Measurements from ENCODE around the gene VCL. TPM values are rescaled to one million over a fixed set of nuclear protein-coding genes. Genes with fewer than 3 reads are reported as not detected.

The VCL gene
- total RNA-seq, 1 donor from 2014 or later = 26.8 TPM

DNA sequence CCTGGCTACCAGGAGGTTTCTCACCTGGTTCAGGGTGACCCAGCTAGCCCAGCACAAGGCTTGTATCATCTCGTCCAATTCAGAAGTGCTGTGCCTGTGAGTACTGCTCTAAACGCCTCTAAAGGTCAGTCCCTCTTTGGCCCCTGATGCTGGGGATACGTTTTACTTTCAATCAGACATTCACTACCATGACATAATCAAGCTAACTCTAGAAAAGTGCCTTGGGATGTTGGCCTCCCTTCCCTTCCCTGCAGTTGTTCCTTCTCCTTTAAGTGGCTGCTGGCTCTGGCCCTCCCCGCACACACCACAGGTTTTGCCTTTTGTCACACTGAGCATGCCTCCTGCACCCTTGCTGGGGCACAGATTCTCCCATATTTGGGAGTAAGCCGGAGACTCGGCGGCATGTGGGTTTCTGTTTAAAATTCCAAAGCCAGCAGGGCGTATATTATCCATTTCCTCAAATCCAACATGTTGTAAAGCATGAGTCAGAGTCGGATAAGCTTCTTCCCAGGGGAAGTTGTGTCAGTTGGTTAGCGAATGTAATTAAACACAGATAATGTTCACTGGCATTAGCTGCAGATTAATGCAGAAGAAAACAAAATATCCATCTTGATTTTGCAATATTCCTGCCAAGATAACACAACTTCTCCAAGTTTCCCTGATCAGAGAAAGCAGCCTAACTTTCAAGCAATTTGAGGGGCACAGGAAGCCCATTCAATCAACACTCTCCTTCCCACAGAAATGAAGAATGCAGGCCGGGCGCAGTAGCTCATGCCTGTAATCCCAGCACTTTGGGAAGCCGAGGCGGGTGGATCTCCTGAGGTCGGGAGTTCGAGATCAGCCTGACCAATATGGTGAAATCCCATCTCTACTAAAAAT is 31.8 kb upstream of the VCL start:
- Mint-ChIP-seq H3K36me3 (ENCODE audit: low read depth) (no peaks in the 10 kb centered on the region), H3K27ac (no peak overlapping the region), H3K4me3 (no peak overlapping the region), H3K9me3 (no peaks in the 10 kb centered on the region), H3K27me3 (peaks cover 8% of the 10 kb centered on the region), H3K4me1 (no peaks in the 10 kb centered on the region)
- intact Hi-C loops (cut with micrococcal nuclease) = no loop called here
- no peak for DNase-seq

GRCh38 chr10:73967022-73967429 is 30.9 kb upstream of the VCL start:
- H3K36me3 Mint-ChIP-seq (ENCODE audit: low read depth) = no peaks in the 10 kb centered on the region
- no peak for DNase-seq
- H3K27ac Mint-ChIP-seq = no peak overlapping the region
- intact Hi-C loops (cut with micrococcal nuclease) = no loop called here
- H3K4me3 Mint-ChIP-seq = no peak overlapping the region
- peaks cover 11% of the 10 kb centered on the region for H3K27me3 Mint-ChIP-seq
- H3K9me3 Mint-ChIP-seq = no peaks in the 10 kb centered on the region
- no peaks in the 10 kb centered on the region for H3K4me1 Mint-ChIP-seq

DNA sequence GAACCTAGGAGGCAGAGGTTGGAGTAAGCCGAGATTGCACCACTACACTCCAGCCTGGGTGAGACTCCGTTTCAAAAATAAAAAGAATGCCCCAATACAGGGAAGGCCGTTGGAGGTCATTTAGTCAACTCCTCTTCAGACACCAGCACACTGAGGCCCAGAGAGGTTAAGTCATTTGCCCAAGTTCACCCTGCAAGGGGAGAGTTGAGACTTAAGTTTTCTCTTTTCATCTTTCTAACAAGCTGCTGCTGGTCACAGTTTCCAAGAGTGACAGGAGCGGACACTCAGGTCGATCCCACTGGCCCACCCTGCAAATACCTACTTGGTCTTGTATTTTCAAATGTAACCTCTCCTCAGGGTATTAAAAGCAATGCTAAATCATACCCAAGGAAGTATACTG is 30.4 kb upstream of the VCL start:
- no peak overlapping the region for H3K4me3 Mint-ChIP-seq
- no peaks in the 10 kb centered on the region for H3K4me1 Mint-ChIP-seq
- no peak overlapping the region for H3K27ac Mint-ChIP-seq
- DNase-seq = no peak
- no peaks in the 10 kb centered on the region for H3K9me3 Mint-ChIP-seq
- intact Hi-C loops (cut with micrococcal nuclease) = no loop called here
- H3K27me3 Mint-ChIP-seq = peaks cover 11% of the 10 kb centered on the region
- no peaks in the 10 kb centered on the region for H3K36me3 Mint-ChIP-seq (ENCODE audit: low read depth)

DNA sequence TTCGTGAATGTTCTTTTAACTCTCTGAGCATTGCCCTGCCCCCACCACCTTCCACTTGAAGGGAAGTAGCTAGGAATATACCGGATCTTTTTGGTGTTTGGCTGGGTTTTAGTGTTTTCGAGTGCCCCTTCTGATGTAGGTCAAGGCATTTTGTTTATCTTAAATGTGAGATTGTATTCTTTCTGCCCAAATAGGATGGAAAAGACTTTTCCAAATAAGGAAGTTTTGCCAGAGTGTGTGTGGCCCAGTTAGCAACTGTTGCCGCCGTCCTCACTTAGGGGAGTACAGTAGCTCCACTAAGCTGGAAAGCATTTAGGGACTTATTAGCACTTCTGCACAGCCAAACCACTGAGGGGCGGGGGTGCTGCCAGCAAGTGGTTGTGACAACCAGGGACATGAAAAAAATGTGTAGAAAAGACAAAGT is 29.8 kb upstream of the VCL start:
- no peaks in the 10 kb centered on the region for H3K9me3 Mint-ChIP-seq
- intact Hi-C loops (cut with micrococcal nuclease) = no loop called here
- H3K27ac Mint-ChIP-seq = no peak overlapping the region
- no peak overlapping the region for H3K4me3 Mint-ChIP-seq
- no peaks in the 10 kb centered on the region for H3K4me1 Mint-ChIP-seq
- DNase-seq = no peak
- peaks cover 11% of the 10 kb centered on the region for H3K27me3 Mint-ChIP-seq
- H3K36me3 Mint-ChIP-seq (ENCODE audit: low read depth) = no peaks in the 10 kb centered on the region

DNA sequence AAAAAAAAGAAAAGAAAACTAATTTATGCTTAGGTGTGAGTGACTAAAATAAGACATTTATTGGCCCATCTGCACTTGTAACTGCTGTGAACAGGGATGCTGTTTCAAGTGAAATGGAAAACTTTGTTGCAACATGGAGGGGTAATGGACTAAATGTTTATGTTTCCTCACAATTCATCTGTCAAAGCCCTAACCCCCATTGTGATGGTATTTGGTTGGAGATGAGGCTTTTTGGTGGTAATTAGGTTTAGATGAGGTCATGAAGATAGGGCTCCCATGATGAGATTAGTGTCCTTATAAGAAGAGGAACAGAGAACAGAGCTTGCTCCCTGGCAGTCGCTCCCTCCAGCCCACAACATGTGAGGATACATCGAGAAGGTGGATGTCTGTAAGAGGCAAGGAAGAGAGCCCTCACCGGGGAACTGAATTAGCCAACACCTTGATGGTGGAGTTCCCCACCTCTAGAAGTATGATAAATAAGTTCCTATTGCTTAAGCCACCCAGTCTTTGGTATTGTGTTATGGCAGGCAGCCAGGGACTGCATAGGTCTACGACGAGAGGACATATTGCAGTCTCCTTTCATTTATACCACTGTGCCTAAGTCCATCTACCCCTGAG is 28.6 kb upstream of the VCL start:
- Mint-ChIP-seq H3K36me3 (ENCODE audit: low read depth) (no peaks in the 10 kb centered on the region), H3K27me3 (peaks cover 11% of the 10 kb centered on the region), H3K4me1 (peaks cover 7% of the 10 kb centered on the region), H3K27ac (no peak overlapping the region), H3K4me3 (no peak overlapping the region), H3K9me3 (no peaks in the 10 kb centered on the region)
- DNase-seq = no peak
- intact Hi-C loops (cut with micrococcal nuclease) = no loop called here

- H3K36me3 Mint-ChIP-seq (ENCODE audit: low read depth) = no peaks in the 10 kb centered on the region
- intact Hi-C loops (cut with micrococcal nuclease) = no loop called here
- no peak overlapping the region for H3K27ac Mint-ChIP-seq
- no peak overlapping the region for H3K4me3 Mint-ChIP-seq
- DNase-seq = no peak
- peaks cover 11% of the 10 kb centered on the region for H3K4me1 Mint-ChIP-seq
- no peaks in the 10 kb centered on the region for H3K9me3 Mint-ChIP-seq
- H3K27me3 Mint-ChIP-seq = peaks cover 11% of the 10 kb centered on the region
Measured at GRCh38 chr10:73970845-73971244, 27.1 kb upstream of the VCL start.

DNA sequence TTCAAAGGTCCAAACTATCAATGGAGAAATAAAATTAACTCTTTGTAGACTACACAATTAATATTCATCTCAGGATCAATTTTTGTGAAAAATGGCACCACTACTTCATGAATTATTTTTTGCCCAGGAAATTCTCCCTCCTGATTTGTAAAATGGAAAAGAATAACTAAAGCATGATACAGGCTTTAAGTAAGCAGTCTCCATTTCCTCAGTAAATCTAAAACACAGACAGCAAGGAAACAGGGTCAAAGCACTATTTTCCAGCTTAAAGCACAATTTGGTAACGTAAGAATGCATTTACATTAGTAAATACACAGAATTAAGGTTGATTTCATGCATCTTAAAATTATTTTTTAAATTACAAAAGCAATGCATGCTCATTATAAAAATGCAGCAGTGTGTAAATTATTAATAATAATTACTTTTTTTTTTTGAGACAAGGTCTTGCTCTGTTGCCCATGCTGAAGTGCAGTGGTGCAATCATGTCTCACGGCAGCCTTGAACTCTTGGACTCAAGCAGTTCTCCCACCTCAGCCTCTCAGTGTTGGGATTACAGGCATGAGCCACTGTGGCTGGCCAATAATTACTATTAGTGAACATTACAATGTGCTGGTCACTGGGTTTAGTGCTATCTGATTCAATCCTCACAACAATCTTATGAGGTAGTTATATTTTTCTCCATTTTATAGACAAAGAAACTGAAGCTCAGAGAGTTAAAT is 26.1 kb upstream of the VCL start:
- Mint-ChIP-seq H3K36me3 (ENCODE audit: low read depth) (no peaks in the 10 kb centered on the region), H3K27me3 (peaks cover 6% of the 10 kb centered on the region), H3K9me3 (no peaks in the 10 kb centered on the region), H3K4me1 (peaks cover 11% of the 10 kb centered on the region), H3K27ac (no peak overlapping the region), H3K4me3 (no peak overlapping the region)
- DNase-seq = no peak
- intact Hi-C loops (cut with micrococcal nuclease) = no loop called here

- no peak overlapping the region for H3K27ac Mint-ChIP-seq
- H3K36me3 Mint-ChIP-seq (ENCODE audit: low read depth) = no peaks in the 10 kb centered on the region
- no peaks in the 10 kb centered on the region for H3K9me3 Mint-ChIP-seq
- H3K27me3 Mint-ChIP-seq = peaks cover 8% of the 10 kb centered on the region
- intact Hi-C loops (cut with micrococcal nuclease) = no loop called here
- H3K4me3 Mint-ChIP-seq = no peak overlapping the region
- peaks cover 11% of the 10 kb centered on the region for H3K4me1 Mint-ChIP-seq
- no peak for DNase-seq
Measured at GRCh38 chr10:73973427-73973826, 24.5 kb upstream of the VCL start.

GRCh38 chr10:73974309-73974946 is 23.5 kb upstream of the VCL start:
- H3K27ac Mint-ChIP-seq = no peak overlapping the region
- no peaks in the 10 kb centered on the region for H3K36me3 Mint-ChIP-seq (ENCODE audit: low read depth)
- intact Hi-C loops (cut with micrococcal nuclease) = no loop called here

DNA sequence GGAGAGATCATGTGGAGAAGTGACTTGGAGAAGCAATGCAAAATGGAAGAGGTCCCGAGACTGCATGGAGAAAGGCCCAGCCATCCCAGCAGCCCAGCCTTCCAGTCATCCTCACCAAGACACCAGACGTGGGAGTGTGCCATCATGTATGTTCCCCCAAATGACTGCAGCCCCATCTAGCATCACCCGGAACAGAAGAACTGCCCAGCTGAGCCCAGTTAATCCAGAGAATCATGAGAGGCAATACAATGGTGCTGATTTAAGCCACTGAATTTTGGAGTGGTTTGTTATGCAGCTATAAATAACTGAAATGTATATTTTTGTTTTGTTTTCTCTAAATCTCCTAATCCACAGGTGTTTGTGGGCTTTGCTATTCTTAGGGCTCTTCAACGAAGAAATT is 22.5 kb upstream of the VCL start:
- no peak for DNase-seq
- Mint-ChIP-seq H3K36me3 (ENCODE audit: low read depth) (no peaks in the 10 kb centered on the region), H3K27me3 (peaks cover 19% of the 10 kb centered on the region), H3K4me1 (peaks cover 14% of the 10 kb centered on the region), H3K9me3 (no peaks in the 10 kb centered on the region), H3K4me3 (no peak overlapping the region), H3K27ac (no peak overlapping the region)
- intact Hi-C loops (cut with micrococcal nuclease) = no loop called here

More at GRCh38 chr10:73974309-73974946, 23.5 kb upstream of the VCL start:
- no peak for DNase-seq
- Mint-ChIP-seq H3K9me3 (no peaks in the 10 kb centered on the region), H3K4me1 (peaks cover 11% of the 10 kb centered on the region), H3K4me3 (peak overlapping the region; percentile 50), H3K27me3 (peaks cover 14% of the 10 kb centered on the region)

- H3K4me1 Mint-ChIP-seq = peaks cover 13% of the 10 kb centered on the region
- no peaks in the 10 kb centered on the region for H3K9me3 Mint-ChIP-seq
- DNase-seq = no peak
- H3K27ac Mint-ChIP-seq = no peak overlapping the region
- intact Hi-C loops (cut with micrococcal nuclease) = no loop called here
- peaks cover 32% of the 10 kb centered on the region for H3K27me3 Mint-ChIP-seq
- no peak overlapping the region for H3K4me3 Mint-ChIP-seq
- H3K36me3 Mint-ChIP-seq (ENCODE audit: low read depth) = no peaks in the 10 kb centered on the region
Measured at GRCh38 chr10:73979141-73979808, 18.6 kb upstream of the VCL start.

DNA sequence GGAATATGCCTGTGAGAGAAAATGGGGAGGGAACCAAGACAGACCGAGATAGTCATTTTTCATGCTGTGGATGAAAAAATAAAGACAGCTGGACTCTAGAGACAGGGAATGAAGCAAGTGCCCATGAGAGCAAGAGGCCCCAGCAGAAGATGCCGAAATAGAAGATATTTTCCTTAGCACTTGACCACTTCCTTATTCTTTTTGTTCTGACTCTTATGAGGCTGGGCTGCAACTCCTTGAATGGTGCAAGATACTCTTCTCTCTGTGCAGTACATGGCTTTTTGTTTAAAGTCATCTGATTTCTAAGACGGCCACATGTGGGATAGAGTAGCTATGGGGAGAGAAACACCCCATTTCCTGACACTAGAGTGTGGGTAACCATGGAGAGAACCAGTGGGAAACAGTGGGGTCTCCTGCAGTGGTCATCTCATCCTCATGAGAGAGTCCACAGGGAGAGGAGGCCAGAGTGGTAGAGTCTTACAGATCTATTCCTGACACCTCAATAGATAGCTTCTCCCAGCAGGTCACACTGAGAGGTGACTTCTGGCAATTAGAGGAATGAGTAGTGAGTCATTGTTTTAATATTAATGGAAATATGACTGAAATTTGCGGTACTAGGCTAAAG is 18.0 kb upstream of the VCL start:
- peaks cover 32% of the 10 kb centered on the region for H3K27me3 Mint-ChIP-seq
- H3K4me1 Mint-ChIP-seq = peaks cover 9% of the 10 kb centered on the region

GRCh38 chr10:73981812-73982211 is 16.1 kb upstream of the VCL start:
- H3K4me3 Mint-ChIP-seq = no peak overlapping the region
- intact Hi-C loops (cut with micrococcal nuclease) = no loop called here
- no peak overlapping the region for H3K27ac Mint-ChIP-seq
- H3K36me3 Mint-ChIP-seq (ENCODE audit: low read depth) = no peaks in the 10 kb centered on the region
- no peaks in the 10 kb centered on the region for H3K9me3 Mint-ChIP-seq
- DNase-seq = no peak
- peaks cover 12% of the 10 kb centered on the region for H3K4me1 Mint-ChIP-seq
- peaks cover 32% of the 10 kb centered on the region for H3K27me3 Mint-ChIP-seq

More for the DNA sequence above, 18.0 kb upstream of the VCL start:
- H3K4me3 Mint-ChIP-seq = no peak overlapping the region
- intact Hi-C loops (cut with micrococcal nuclease) = no loop called here
- H3K9me3 Mint-ChIP-seq = no peaks in the 10 kb centered on the region
- no peaks in the 10 kb centered on the region for H3K36me3 Mint-ChIP-seq (ENCODE audit: low read depth)
- no peak overlapping the region for H3K27ac Mint-ChIP-seq
- DNase-seq = no peak

All from activated CD4-positive, alpha-beta T cell treated with anti-CD3 and anti-CD28 coated beads, Interleukin-2, amount 10 ng/mL, durations not matched to agents 24 days and 14 days (primary cell).